ENCODE data around the gene SPTLC2. TPM values are rescaled to one million over a fixed set of nuclear protein-coding genes. Genes with fewer than 3 reads are reported as not detected.

SPTLC2 gene
- total RNA-seq, 3 donors from 2014 or later (not counting 1 experiment from before 2014, with no cell fraction given): 35.2 to 58.6 (median 50.4) TPM

GRCh38 chr14:77648520-77649200, 32.2 kb upstream of the SPTLC2 start:
- H3K4me1 Mint-ChIP-seq: peaks cover 0 to 4% of the 10 kb centered on the region in 2 donors
- Histone ChIP-seq H3K4me3 (ENCODE audit: low read length) (no peak overlapping the region), H3K9me3 (ENCODE audit: control insufficient read depth, insufficient read depth, low read length) (no peaks in the 10 kb centered on the region), H3K36me3 (ENCODE audit: control insufficient read depth, insufficient read depth, low read length) (no peaks in the 10 kb centered on the region), H3K27ac (ENCODE audit: low read length) (no peak overlapping the region), H3K27me3 (ENCODE audit: control insufficient read depth, insufficient read depth, low read length) (no peaks in the 10 kb centered on the region), H3K4me1 (ENCODE audit: control insufficient read depth, insufficient read depth, low read length) (no peaks in the 10 kb centered on the region)
- WGBS (ENCODE audit: insufficient coverage): 65% methylated on average over 2 of the region's 2 CpGs
- ATAC-seq (no peak), DNase-seq (no peak)
- H3K9me3 Mint-ChIP-seq: no peaks in the 10 kb centered on the region
- H3K27me3 Mint-ChIP-seq (ENCODE audit: low read depth in 2 of 2): peaks cover 0 to 6% of the 10 kb centered on the region in 2 donors
- no peaks in the 10 kb centered on the region for H3K36me3 Mint-ChIP-seq
- no peak overlapping the region for H3K4me3 Mint-ChIP-seq
- H3K27ac Mint-ChIP-seq: no peak overlapping the region
- TF ChIP-seq, protein P1, sequence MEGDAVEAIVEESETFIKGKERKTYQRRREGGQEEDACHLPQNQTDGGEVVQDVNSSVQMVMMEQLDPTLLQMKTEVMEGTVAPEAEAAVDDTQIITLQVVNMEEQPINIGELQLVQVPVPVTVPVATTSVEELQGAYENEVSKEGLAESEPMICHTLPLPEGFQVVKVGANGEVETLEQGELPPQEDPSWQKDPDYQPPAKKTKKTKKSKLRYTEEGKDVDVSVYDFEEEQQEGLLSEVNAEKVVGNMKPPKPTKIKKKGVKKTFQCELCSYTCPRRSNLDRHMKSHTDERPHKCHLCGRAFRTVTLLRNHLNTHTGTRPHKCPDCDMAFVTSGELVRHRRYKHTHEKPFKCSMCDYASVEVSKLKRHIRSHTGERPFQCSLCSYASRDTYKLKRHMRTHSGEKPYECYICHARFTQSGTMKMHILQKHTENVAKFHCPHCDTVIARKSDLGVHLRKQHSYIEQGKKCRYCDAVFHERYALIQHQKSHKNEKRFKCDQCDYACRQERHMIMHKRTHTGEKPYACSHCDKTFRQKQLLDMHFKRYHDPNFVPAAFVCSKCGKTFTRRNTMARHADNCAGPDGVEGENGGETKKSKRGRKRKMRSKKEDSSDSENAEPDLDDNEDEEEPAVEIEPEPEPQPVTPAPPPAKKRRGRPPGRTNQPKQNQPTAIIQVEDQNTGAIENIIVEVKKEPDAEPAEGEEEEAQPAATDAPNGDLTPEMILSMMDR (IDR thresholded peaks at IDR 0.05): no peak
- intact Hi-C loops (cut with micrococcal nuclease): no loop called here

DNA sequence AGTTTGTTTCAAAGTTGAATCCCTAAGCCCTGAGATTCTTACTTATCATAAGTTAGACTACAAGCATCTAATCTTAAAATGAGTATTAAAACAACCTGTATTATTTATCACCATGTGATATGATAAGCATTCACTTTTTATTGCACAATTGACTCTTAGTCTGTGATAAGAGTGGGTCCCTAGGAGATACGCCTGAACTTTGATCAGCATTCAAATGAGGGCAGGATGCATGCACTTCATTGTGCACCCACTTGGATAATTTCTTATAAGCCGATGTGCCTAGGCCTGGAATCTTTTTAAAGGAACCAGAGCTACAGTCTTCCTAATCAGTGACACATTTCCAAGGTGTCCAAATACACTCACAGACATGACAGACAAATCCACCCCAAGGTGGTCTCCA, 31.4 kb upstream of the SPTLC2 start:
- H3K36me3 Mint-ChIP-seq: no peaks in the 10 kb centered on the region
- H3K36me3 ChIP-seq (ENCODE audit: control insufficient read depth, insufficient read depth, low read length): no peaks in the 10 kb centered on the region
- no peak for ATAC-seq
- no peaks in the 10 kb centered on the region for H3K4me1 ChIP-seq (ENCODE audit: control insufficient read depth, insufficient read depth, low read length)
- 92% methylated on average over 2 of the region's 2 CpGs for WGBS (ENCODE audit: insufficient coverage)
- peaks cover 0 to 6% of the 10 kb centered on the region in 2 donors for H3K27me3 Mint-ChIP-seq (ENCODE audit: low read depth in 2 of 2)
- TF ChIP-seq, protein P1 (IDR thresholded peaks at IDR 0.05): no peak
- H3K4me1 Mint-ChIP-seq: peaks cover 0 to 4% of the 10 kb centered on the region in 2 donors
- no peak overlapping the region for H3K27ac Mint-ChIP-seq
- H3K27ac ChIP-seq (ENCODE audit: low read length): no peak overlapping the region
- H3K4me3 ChIP-seq (ENCODE audit: low read length): no peak overlapping the region
- H3K9me3 ChIP-seq (ENCODE audit: control insufficient read depth, insufficient read depth, low read length): no peaks in the 10 kb centered on the region
- H3K4me3 Mint-ChIP-seq: no peak overlapping the region
- no peaks in the 10 kb centered on the region for H3K27me3 ChIP-seq (ENCODE audit: control insufficient read depth, insufficient read depth, low read length)
- H3K9me3 Mint-ChIP-seq: no peaks in the 10 kb centered on the region
- DNase-seq: no peak
- intact Hi-C loops (cut with micrococcal nuclease): no loop called here

GRCh38 chr14:77646907-77647306, 30.5 kb upstream of the SPTLC2 start:
- no peaks in the 10 kb centered on the region for H3K9me3 Mint-ChIP-seq
- no peak overlapping the region for H3K27ac Mint-ChIP-seq
- WGBS (ENCODE audit: insufficient coverage): 91% methylated on average over 4 of the region's 4 CpGs
- H3K4me3 Mint-ChIP-seq: no peak overlapping the region
- peaks cover 7% of the 10 kb centered on the region for H3K4me1 ChIP-seq (ENCODE audit: control insufficient read depth, insufficient read depth, low read length)
- TF ChIP-seq, protein P1 (IDR thresholded peaks at IDR 0.05): no peak
- peaks cover 5 to 9% of the 10 kb centered on the region in 2 donors for H3K4me1 Mint-ChIP-seq
- peaks cover 0 to 6% of the 10 kb centered on the region in 2 donors for H3K27me3 Mint-ChIP-seq (ENCODE audit: low read depth in 2 of 2)
- H3K9me3 ChIP-seq (ENCODE audit: control insufficient read depth, insufficient read depth, low read length): no peaks in the 10 kb centered on the region
- no peak overlapping the region for H3K27ac ChIP-seq (ENCODE audit: low read length)
- DNase-seq (no peak), ATAC-seq (no peak)
- no peaks in the 10 kb centered on the region for H3K36me3 Mint-ChIP-seq
- no peaks in the 10 kb centered on the region for H3K27me3 ChIP-seq (ENCODE audit: control insufficient read depth, insufficient read depth, low read length)
- intact Hi-C loops (cut with micrococcal nuclease): no loop called here
- no peaks in the 10 kb centered on the region for H3K36me3 ChIP-seq (ENCODE audit: control insufficient read depth, insufficient read depth, low read length)
- no peak overlapping the region for H3K4me3 ChIP-seq (ENCODE audit: low read length)
